Measurements from ENCODE around the gene LRRC75B. TPM values are rescaled to one million over a fixed set of nuclear protein-coding genes. Genes with fewer than 3 reads are reported as not detected.

Gene LRRC75B
- total and polyA plus RNA-seq, 2 of the 8 experiments (the other 6 are each of a cell fraction or from before 2014, with no cell fraction given), result 12.2 to 26.6 TPM

- no peak for TF ChIP-seq CTCF (IDR thresholded peaks at IDR 0.05; ENCODE audit: control extremely low read depth in 1 of 3, insufficient read depth in 1 of 3, low read depth in 1 of 3, low read length in 3 of 3)
- no peak for TF ChIP-seq RXRA (IDR thresholded peaks at IDR 0.05; ENCODE audit: insufficient read depth, low read depth, low read length)
- no peak for TF ChIP-seq CHD7 (IDR thresholded peaks at IDR 0.05; ENCODE audit: insufficient replicate concordance, low read length)
- no peak for TF ChIP-seq BRCA1 (IDR thresholded peaks at IDR 0.05; ENCODE audit: low read depth, low read length)
- TF ChIP-seq FOSL1 (IDR thresholded peaks at IDR 0.05; ENCODE audit: insufficient read depth, low read depth, low read length), result no peak
- no peak for TF ChIP-seq POLR2A (IDR thresholded peaks at IDR 0.05; ENCODE audit: control extremely low read depth in 1 of 2, low read depth in 2 of 2, low read length in 2 of 2)
- TF ChIP-seq CHD1 (IDR thresholded peaks at IDR 0.05; ENCODE audit: low read depth, low read length), result no peak
These were observed 10.6 kb downstream of the LRRC75B start (continued) for GRCh38 chr22:24582056-24582814.
